SK-N-MC (cell line): ENCODE results near the gene BAZ1A.

Experiments used
- EZH2 ChIP-seq: fragments of 200-600 bp; sonication (generic); IDR thresholded peaks from one replicate; pipeline ENCODE4 v1.6.1; 2017; ENCODE audit warnings: antibody characterized with exemption
- FOXP2 ChIP-seq: optimal IDR thresholded peaks from 2 replicates; pipeline ENCODE3; 2011; ENCODE audit warnings: mild to moderate bottlenecking, moderate library complexity; ENCODE audit not compliant: insufficient read depth; ENCODE audit errors: extremely low read length, control extremely low read depth
- POLR2AphosphoS5 ChIP-seq: IDR thresholded peaks from 2 replicates; pipeline ENCODE4 v1.6.1; 2012; ENCODE audit warnings: mild to moderate bottlenecking, low read depth, low read length, borderline replicate concordance

DNA sequence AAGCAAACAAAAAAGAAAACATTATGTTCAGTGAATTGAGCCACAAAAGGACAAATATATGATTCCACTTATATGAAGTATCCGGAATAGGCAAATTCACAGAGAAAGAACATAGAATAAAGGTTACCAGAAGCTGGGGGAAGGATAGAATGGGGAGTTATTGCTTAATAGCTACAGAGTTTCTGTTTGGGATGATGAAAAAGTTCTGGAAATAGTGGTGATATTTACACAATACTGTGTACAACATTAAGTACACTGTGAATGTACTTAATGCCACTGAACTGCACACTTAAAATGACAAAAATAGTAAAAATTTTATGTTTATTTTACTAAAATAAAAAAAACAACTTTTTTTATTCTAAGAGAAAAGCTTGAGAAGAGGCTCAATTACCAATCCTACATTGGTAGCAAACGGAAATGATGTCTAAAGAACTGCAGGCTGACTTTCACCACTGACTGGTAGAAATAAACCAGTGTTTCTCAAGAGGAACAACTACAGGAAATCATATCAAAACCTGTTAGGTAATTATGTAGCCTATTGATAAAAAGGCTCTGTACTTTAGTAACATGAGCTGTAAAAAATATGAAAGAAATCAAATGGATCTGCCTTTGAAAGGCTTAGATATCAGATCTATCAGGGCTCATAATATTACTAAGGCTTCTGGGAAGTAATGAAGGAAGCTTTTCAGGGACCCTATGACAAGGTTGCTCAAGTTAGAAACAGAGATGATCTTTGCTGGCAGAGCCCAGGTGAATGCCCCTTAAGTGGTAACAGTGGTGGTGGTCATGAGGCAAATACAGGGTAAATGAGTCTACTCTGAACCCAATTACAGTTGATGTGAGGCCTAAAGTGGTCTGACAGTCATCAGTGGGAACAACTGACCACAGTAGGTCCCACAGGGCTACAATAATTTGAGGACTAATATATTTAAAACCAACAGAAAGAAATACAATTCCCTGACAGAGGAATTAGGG, 41.3 kb downstream of the BAZ1A start:
- TF ChIP-seq EZH2 (no peak), FOXP2 (no peak), POLR2AphosphoS5 (no peak)
